SK-N-SH treated with all-trans-retinoic acid at 6 μM for 48 hours (cell line): Measurements from ENCODE around the gene TEX261.
A peak's percentile ranks its signal among the peaks of the same experiment; 100 is the strongest.

Source experiments
- ATAC-seq: fragments of 200-7000 bp; cut with Tn5 transposase; 3 replicates; pipeline ENCODE4 v1.9.1; 2020; ENCODE audit warnings: mild to moderate bottlenecking, moderate library complexity
- ARNTL ChIP-seq: fragments of 450-650 bp; formaldehyde crosslinking; IDR thresholded peaks from 2 replicates; pipeline ENCODE4 v1.5.0; 2020; ENCODE audit warnings: low read depth, mild to moderate bottlenecking, moderate library complexity, borderline replicate concordance
- BACH2 ChIP-seq: fragments of 250-450 bp; sonication (Bioruptor Pico); IDR thresholded peaks from 2 replicates; pipeline ENCODE4 v1.9.0; 2021; ENCODE audit warnings: mild to moderate bottlenecking, borderline replicate concordance
- CREB5 ChIP-seq: fragments of 250-450 bp; sonication (Bioruptor Pico); IDR thresholded peaks from 2 replicates; pipeline ENCODE4 v1.5.1; 2020; ENCODE audit warnings: low read depth, mild to moderate bottlenecking, moderate library complexity
- CSDC2 ChIP-seq: fragments of 250-450 bp; sonication (Bioruptor Pico); IDR thresholded peaks from 2 replicates; pipeline ENCODE4 v1.5.0; 2020; ENCODE audit warnings: mild to moderate bottlenecking, moderate library complexity
- CSRNP3 ChIP-seq: fragments of 250-450 bp; sonication (Bioruptor Pico); IDR thresholded peaks from 2 replicates; pipeline ENCODE4 v1.5.1; 2021; ENCODE audit warnings: mild to moderate bottlenecking, moderate library complexity
- ESRRG ChIP-seq: fragments of 250-450 bp; sonication (Bioruptor Pico); IDR thresholded peaks from 2 replicates; pipeline ENCODE4 v1.6.1; 2021; ENCODE audit warnings: mild to moderate bottlenecking
- GLIS3 ChIP-seq: fragments of 250-450 bp; sonication (Bioruptor Pico); IDR thresholded peaks from 2 replicates; pipeline ENCODE4 v1.5.0; 2020; ENCODE audit warnings: mild to moderate bottlenecking, moderate library complexity
- ISL1 ChIP-seq: fragments of 250-450 bp; sonication (Bioruptor Pico); IDR thresholded peaks from 2 replicates; pipeline ENCODE4 v2.1.2; 2022; ENCODE audit warnings: mild to moderate bottlenecking, moderate library complexity
- OSR1 ChIP-seq: fragments of 250-450 bp; sonication (Bioruptor Pico); IDR thresholded peaks from 2 replicates; pipeline ENCODE4 v1.8.0; 2022; ENCODE audit warnings: moderate library complexity, mild to moderate bottlenecking, inconsistent platforms
- PPARA ChIP-seq: fragments of 250-450 bp; sonication (Bioruptor Pico); IDR thresholded peaks from 2 replicates; pipeline ENCODE4 v1.5.0; 2020; ENCODE audit warnings: mild to moderate bottlenecking, borderline replicate concordance
- RARB ChIP-seq: fragments of 250-450 bp; sonication (Bioruptor Pico); IDR thresholded peaks from 2 replicates; pipeline ENCODE4 v1.8.0; 2021; ENCODE audit warnings: mild to moderate bottlenecking, moderate library complexity
- SNAI2 ChIP-seq: fragments of 250-450 bp; sonication (Bioruptor Pico); IDR thresholded peaks from 2 replicates; pipeline ENCODE4 v1.5.0; 2020; ENCODE audit warnings: mild to moderate bottlenecking, moderate library complexity
- TCF4 ChIP-seq: fragments of 250-450 bp; sonication (Bioruptor Pico); IDR thresholded peaks from 2 replicates; pipeline ENCODE4 v1.8.0; 2021; ENCODE audit warnings: mild to moderate bottlenecking, moderate library complexity, borderline replicate concordance
- ZC3H10 ChIP-seq: fragments of 250-450 bp; sonication (Bioruptor Pico); IDR thresholded peaks from 2 replicates; pipeline ENCODE4 v1.5.1; 2021; ENCODE audit warnings: mild to moderate bottlenecking, moderate library complexity
- ZFP3 ChIP-seq: fragments of 250-450 bp; sonication (Bioruptor Pico); IDR thresholded peaks from 2 replicates; pipeline ENCODE4 v1.5.0; 2020; ENCODE audit warnings: mild to moderate bottlenecking, moderate library complexity
- ZFP30 ChIP-seq: fragments of 450-650 bp; formaldehyde crosslinking; IDR thresholded peaks from 2 replicates; pipeline ENCODE4 v1.5.0; 2022; ENCODE audit warnings: mild to moderate bottlenecking, moderate library complexity
- ZNF70 ChIP-seq: fragments of 450-650 bp; formaldehyde crosslinking; IDR thresholded peaks from 2 replicates; pipeline ENCODE4 v1.5.0; 2020; ENCODE audit warnings: mild to moderate bottlenecking, moderate library complexity
- TF ChIP-seq, protein P1 (sequence below): fragments of 250-450 bp; sonication (Bioruptor Pico); IDR thresholded peaks from 2 replicates; pipeline ENCODE4 v1.8.0; 2021; ENCODE audit warnings: low read depth, mild to moderate bottlenecking, moderate library complexity, borderline replicate concordance
- TF ChIP-seq, protein P2 (sequence below): fragments of 250-450 bp; sonication (Bioruptor Pico); IDR thresholded peaks from 2 replicates; pipeline ENCODE4 v1.8.0; 2020; ENCODE audit warnings: mild to moderate bottlenecking, moderate library complexity, borderline replicate concordance
- TF ChIP-seq, protein P3 (sequence below): fragments of 250-450 bp; sonication (Bioruptor Pico); IDR thresholded peaks from 2 replicates; pipeline ENCODE4 v1.5.0; 2020; ENCODE audit warnings: mild to moderate bottlenecking, moderate library complexity

TEX261 gene

GRCh38 chr2:70946832-70947442 is 47.7 kb downstream of the TEX261 start:
- TF ChIP-seq, protein P1, sequence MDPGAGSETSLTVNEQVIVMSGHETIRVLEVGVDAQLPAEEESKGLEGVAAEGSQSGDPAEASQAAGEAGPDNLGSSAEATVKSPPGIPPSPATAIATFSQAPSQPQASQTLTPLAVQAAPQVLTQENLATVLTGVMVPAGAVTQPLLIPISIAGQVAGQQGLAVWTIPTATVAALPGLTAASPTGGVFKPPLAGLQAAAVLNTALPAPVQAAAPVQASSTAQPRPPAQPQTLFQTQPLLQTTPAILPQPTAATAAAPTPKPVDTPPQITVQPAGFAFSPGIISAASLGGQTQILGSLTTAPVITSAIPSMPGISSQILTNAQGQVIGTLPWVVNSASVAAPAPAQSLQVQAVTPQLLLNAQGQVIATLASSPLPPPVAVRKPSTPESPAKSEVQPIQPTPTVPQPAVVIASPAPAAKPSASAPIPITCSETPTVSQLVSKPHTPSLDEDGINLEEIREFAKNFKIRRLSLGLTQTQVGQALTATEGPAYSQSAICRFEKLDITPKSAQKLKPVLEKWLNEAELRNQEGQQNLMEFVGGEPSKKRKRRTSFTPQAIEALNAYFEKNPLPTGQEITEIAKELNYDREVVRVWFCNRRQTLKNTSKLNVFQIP (CRISPR knock-in tag) = no peak
- TF ChIP-seq PPARA (CRISPR knock-in tag) (no peak), TCF4 (no peak), ZC3H10 (CRISPR knock-in tag) (no peak), ARNTL (CRISPR knock-in tag) (no peak), OSR1 (CRISPR knock-in tag) (no peak), GLIS3 (CRISPR knock-in tag) (no peak), CREB5 (CRISPR knock-in tag) (no peak), SNAI2 (no peak), ISL1 (CRISPR knock-in tag) (no peak), CSDC2 (CRISPR knock-in tag) (no peak), BACH2 (CRISPR knock-in tag) (no peak), ZFP30 (CRISPR knock-in tag) (no peak), ESRRG (CRISPR knock-in tag) (no peak), ZFP3 (CRISPR knock-in tag) (no peak)
- TF ChIP-seq, protein P2, sequence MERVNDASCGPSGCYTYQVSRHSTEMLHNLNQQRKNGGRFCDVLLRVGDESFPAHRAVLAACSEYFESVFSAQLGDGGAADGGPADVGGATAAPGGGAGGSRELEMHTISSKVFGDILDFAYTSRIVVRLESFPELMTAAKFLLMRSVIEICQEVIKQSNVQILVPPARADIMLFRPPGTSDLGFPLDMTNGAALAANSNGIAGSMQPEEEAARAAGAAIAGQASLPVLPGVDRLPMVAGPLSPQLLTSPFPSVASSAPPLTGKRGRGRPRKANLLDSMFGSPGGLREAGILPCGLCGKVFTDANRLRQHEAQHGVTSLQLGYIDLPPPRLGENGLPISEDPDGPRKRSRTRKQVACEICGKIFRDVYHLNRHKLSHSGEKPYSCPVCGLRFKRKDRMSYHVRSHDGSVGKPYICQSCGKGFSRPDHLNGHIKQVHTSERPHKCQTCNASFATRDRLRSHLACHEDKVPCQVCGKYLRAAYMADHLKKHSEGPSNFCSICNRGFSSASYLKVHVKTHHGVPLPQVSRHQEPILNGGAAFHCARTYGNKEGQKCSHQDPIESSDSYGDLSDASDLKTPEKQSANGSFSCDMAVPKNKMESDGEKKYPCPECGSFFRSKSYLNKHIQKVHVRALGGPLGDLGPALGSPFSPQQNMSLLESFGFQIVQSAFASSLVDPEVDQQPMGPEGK = no peak
- ATAC-seq = peak; percentile 61

- ATAC-seq = no peak
- TF ChIP-seq ISL1 (CRISPR knock-in tag) (no peak), ESRRG (CRISPR knock-in tag) (no peak), CSDC2 (CRISPR knock-in tag) (no peak), CSRNP3 (CRISPR knock-in tag) (no peak), SNAI2 (no peak), TCF4 (no peak)
- TF ChIP-seq, protein P3, sequence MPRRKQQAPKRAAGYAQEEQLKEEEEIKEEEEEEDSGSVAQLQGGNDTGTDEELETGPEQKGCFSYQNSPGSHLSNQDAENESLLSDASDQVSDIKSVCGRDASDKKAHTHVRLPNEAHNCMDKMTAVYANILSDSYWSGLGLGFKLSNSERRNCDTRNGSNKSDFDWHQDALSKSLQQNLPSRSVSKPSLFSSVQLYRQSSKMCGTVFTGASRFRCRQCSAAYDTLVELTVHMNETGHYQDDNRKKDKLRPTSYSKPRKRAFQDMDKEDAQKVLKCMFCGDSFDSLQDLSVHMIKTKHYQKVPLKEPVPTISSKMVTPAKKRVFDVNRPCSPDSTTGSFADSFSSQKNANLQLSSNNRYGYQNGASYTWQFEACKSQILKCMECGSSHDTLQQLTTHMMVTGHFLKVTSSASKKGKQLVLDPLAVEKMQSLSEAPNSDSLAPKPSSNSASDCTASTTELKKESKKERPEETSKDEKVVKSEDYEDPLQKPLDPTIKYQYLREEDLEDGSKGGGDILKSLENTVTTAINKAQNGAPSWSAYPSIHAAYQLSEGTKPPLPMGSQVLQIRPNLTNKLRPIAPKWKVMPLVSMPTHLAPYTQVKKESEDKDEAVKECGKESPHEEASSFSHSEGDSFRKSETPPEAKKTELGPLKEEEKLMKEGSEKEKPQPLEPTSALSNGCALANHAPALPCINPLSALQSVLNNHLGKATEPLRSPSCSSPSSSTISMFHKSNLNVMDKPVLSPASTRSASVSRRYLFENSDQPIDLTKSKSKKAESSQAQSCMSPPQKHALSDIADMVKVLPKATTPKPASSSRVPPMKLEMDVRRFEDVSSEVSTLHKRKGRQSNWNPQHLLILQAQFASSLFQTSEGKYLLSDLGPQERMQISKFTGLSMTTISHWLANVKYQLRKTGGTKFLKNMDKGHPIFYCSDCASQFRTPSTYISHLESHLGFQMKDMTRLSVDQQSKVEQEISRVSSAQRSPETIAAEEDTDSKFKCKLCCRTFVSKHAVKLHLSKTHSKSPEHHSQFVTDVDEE (CRISPR knock-in tag) = no peak
These were observed 50.5 kb downstream of the TEX261 start for GRCh38 chr2:70944111-70944690.

DNA sequence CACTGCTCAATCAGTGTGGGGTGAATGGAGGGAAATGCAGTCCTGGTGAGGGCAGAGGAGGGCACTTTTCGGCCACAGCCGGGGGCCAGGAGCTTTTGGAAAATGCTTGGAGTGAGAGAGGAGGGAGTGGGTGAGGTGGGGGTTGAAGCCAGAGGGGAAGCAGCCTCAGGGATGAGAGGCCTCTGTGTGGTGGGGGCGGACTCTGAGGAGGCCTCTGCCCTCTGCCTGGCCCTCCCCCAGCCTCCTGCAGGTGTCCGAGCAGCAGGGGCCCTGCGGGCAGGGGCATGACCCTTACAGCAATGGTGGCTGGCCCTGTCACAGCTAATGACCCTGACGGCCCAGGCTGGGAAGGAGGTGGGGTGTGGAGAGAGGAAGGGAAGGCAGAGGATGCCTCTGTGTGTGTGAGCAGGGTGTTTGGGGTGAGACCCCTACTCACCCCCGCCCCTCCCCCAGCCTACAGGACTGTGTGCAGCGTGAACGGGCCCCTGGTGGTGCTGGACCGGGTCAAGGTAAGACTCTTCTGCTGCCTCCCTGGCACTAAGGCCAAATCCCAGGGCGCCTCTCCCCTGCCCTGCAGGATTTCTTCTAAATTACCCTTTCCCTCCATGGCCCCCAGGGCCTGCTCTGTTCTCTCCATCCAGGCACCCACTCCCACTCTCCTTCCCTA is 51.3 kb downstream of the TEX261 start:
- ATAC-seq = no peak

More for the DNA sequence above, 51.3 kb downstream of the TEX261 start:
- TF ChIP-seq BACH2 (CRISPR knock-in tag) = no peak
- TF ChIP-seq CSDC2 (CRISPR knock-in tag) = no peak
- no peak for TF ChIP-seq ESRRG (CRISPR knock-in tag)
- TF ChIP-seq, protein P1 (CRISPR knock-in tag) = no peak
- TF ChIP-seq, protein P3 (CRISPR knock-in tag) = no peak
- TF ChIP-seq ZFP30 (CRISPR knock-in tag) = no peak
- TF ChIP-seq RARB = no peak
- no peak for TF ChIP-seq ISL1 (CRISPR knock-in tag)
- no peak for TF ChIP-seq PPARA (CRISPR knock-in tag)
- TF ChIP-seq ARNTL (CRISPR knock-in tag) = no peak
- TF ChIP-seq OSR1 (CRISPR knock-in tag) = no peak
- no peak for TF ChIP-seq ZNF70 (CRISPR knock-in tag)
- TF ChIP-seq, all 23 proteins: peak for 0
